Measurements from ENCODE around the gene LRTM2. TPM values are rescaled to one million over a fixed set of nuclear protein-coding genes. Genes with fewer than 3 reads are reported as not detected.
A peak's percentile ranks its signal among the peaks of the same experiment; 100 is the strongest.

Gene LRTM2
- total RNA-seq, 1 experiment from 2014 or later = not detected

GRCh38 chr12:1830401-1830845 is 10.1 kb downstream of the LRTM2 start:
- POLR2A ChIA-PET = no interaction called here
- H3K4me1 ChIP-seq (ENCODE audit: control insufficient read depth, insufficient read depth, low read length) = no peaks in the 10 kb centered on the region
- H3K27ac ChIP-seq (ENCODE audit: low read length) = no peak overlapping the region
- H3K9me3 ChIP-seq (ENCODE audit: control insufficient read depth, insufficient read depth, low read depth, low read length) = no peaks in the 10 kb centered on the region
- no TSS peak for BruUV-seq (replicated peaks)
- TF ChIP-seq TCF7L2 (IDR thresholded peaks at IDR 0.05; ENCODE audit: low read depth, low read length) = no peak
- no peak for TF ChIP-seq CTCF (IDR thresholded peaks at IDR 0.05)
- no peak for TF ChIP-seq POLR2AphosphoS5 (IDR thresholded peaks at IDR 0.05; ENCODE audit: low read depth, low read length)
- TF ChIP-seq SIN3A (IDR thresholded peaks at IDR 0.05; ENCODE audit: borderline replicate concordance, insufficient read depth, low read depth, low read length) = no peak
- TF ChIP-seq REST (IDR thresholded peaks at IDR 0.05; ENCODE audit: insufficient read depth in 1 of 2, low read depth in 2 of 2, low read length in 1 of 2) = no peak
- intact Hi-C loops (cut with micrococcal nuclease; ENCODE audit: unreplicated experiment) = no loop called here
- no peak overlapping the region for H3K4me3 ChIP-seq (ENCODE audit: low read depth in 2 of 2, low read length in 2 of 2)
- ATAC-seq = no peak
- CTCF ChIA-PET = no interaction called here
- DNase-seq (ENCODE audit: low read depth, low spot score) = no peak
- H3K36me3 ChIP-seq (ENCODE audit: control insufficient read depth, insufficient read depth, low read length) = no peaks in the 10 kb centered on the region
- in situ Hi-C loops (cut with HindIII; ENCODE audit: low pct_unique_long_range_greater_than_20kb, low sequenced_read_pairs) = no loop called here
- H3K27me3 ChIP-seq (ENCODE audit: control insufficient read depth, insufficient read depth, low read length) = no peaks in the 10 kb centered on the region

GRCh38 chr12:1830981-1831963 is 10.9 kb downstream of the LRTM2 start:
- ChIA-PET POLR2A (no interaction called here), CTCF (no interaction called here)
- no peaks in the 10 kb centered on the region for H3K4me1 ChIP-seq (ENCODE audit: control insufficient read depth, insufficient read depth, low read length)
- no peaks in the 10 kb centered on the region for H3K27me3 ChIP-seq (ENCODE audit: control insufficient read depth, insufficient read depth, low read length)
- DNase-seq (ENCODE audit: low read depth, low spot score) (no peak), ATAC-seq (no peak)
- in situ Hi-C loops (cut with HindIII; ENCODE audit: low pct_unique_long_range_greater_than_20kb, low sequenced_read_pairs) (no loop called here), intact Hi-C loops (cut with micrococcal nuclease; ENCODE audit: unreplicated experiment) (no loop called here)
- TF ChIP-seq POLR2AphosphoS5 (IDR thresholded peaks at IDR 0.05; ENCODE audit: low read depth, low read length) (no peak), TCF7L2 (IDR thresholded peaks at IDR 0.05; ENCODE audit: low read depth, low read length) (no peak), REST (IDR thresholded peaks at IDR 0.05; ENCODE audit: insufficient read depth in 1 of 2, low read depth in 2 of 2, low read length in 1 of 2) (peak; percentile 92 to 94), SIN3A (IDR thresholded peaks at IDR 0.05; ENCODE audit: borderline replicate concordance, insufficient read depth, low read depth, low read length) (no peak), CTCF (IDR thresholded peaks at IDR 0.05) (no peak)
- no peaks in the 10 kb centered on the region for H3K9me3 ChIP-seq (ENCODE audit: control insufficient read depth, insufficient read depth, low read depth, low read length)
- no peak overlapping the region for H3K27ac ChIP-seq (ENCODE audit: low read length)
- no peak overlapping the region for H3K4me3 ChIP-seq (ENCODE audit: low read depth in 2 of 2, low read length in 2 of 2)
- H3K36me3 ChIP-seq (ENCODE audit: control insufficient read depth, insufficient read depth, low read length) = no peaks in the 10 kb centered on the region
- BruUV-seq (replicated peaks) = no TSS peak
